Type B pancreatic cell (in vitro differentiated cells): Measurements from ENCODE around the gene TMEM120B. TPM values are rescaled to one million over a fixed set of nuclear protein-coding genes. Genes with fewer than 3 reads are reported as not detected.
"Not testable (repeated sequence)": the region's sequence is repeated elsewhere in the genome, so short reads cannot be mapped to it uniquely, and the experiment has no call there.

Experiments used
- DNase-seq: peaks from one replicate; pipeline ENCODE4 v3.0.0; 2021; ENCODE audit warnings: mixed read lengths; ENCODE audit not compliant: unreplicated experiment; ENCODE audit errors: extremely low spot score
- H3K27ac Mint-ChIP-seq: 2 replicates; pipeline ENCODE4 v1.8.0; 2021; ENCODE audit warnings: mild to moderate bottlenecking, mixed read lengths
- H3K27me3 Mint-ChIP-seq: 2 replicates; pipeline ENCODE4 v1.8.0; 2021; ENCODE audit warnings: mixed read lengths
- H3K36me3 Mint-ChIP-seq: 2 replicates; pipeline ENCODE4 v1.8.0; 2021; ENCODE audit warnings: mixed read lengths
- H3K4me1 Mint-ChIP-seq: one replicate; pipeline ENCODE4 v1.8.0; 2021; ENCODE audit warnings: mixed read lengths; ENCODE audit not compliant: unreplicated experiment
- H3K4me3 Mint-ChIP-seq: 2 replicates; pipeline ENCODE4 v1.8.0; 2021; ENCODE audit warnings: mild to moderate bottlenecking, mixed read lengths
- H3K9me3 Mint-ChIP-seq: 2 replicates; pipeline ENCODE4 v1.8.0; 2021; ENCODE audit warnings: mixed read lengths
- total RNA-seq: library from RNA; stranded (reverse); gene quantifications from 2 replicates; pipeline ENCODE4 v1.2.1, GENCODE V29; 2021; ENCODE audit warnings: low replicate concordance
- TF ChIP-seq, protein P1 (sequence below): fragments of 200-600 bp; sonication (generic); conservative IDR thresholded peaks from 2 replicates; pipeline ENCODE4 v1.5.0; 2021; ENCODE audit warnings: antibody characterized with exemption, mild to moderate bottlenecking

Gene TMEM120B
- total RNA-seq, 1 donor from 2014 or later: 14.0 TPM

DNA sequence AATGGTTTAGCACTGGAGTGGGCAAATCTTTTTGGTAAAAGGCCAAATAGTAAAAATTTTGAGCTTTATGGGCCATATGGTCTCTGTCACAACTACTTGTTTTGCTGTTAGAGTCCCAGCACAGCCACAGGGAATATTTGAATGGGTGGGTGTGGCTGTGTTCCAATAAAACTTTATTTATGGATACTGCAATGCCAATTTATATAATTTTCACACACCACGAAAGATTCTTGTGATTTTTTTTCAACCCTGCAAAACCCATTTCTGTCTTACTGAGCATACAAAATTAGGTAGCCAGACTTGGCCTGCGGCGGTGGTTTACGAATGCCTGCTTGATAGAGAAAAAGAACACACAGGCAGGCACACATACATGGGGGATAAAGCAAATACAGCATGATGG is 28.3 kb downstream of the TMEM120B start:
- no peaks in the 10 kb centered on the region for H3K27me3 Mint-ChIP-seq
- H3K4me3 Mint-ChIP-seq: no peak overlapping the region
- no peak overlapping the region for H3K27ac Mint-ChIP-seq
- H3K36me3 Mint-ChIP-seq: peaks cover 5% of the 10 kb centered on the region
- peaks cover 6% of the 10 kb centered on the region for H3K4me1 Mint-ChIP-seq
- H3K9me3 Mint-ChIP-seq: no peaks in the 10 kb centered on the region
- TF ChIP-seq, protein P1, sequence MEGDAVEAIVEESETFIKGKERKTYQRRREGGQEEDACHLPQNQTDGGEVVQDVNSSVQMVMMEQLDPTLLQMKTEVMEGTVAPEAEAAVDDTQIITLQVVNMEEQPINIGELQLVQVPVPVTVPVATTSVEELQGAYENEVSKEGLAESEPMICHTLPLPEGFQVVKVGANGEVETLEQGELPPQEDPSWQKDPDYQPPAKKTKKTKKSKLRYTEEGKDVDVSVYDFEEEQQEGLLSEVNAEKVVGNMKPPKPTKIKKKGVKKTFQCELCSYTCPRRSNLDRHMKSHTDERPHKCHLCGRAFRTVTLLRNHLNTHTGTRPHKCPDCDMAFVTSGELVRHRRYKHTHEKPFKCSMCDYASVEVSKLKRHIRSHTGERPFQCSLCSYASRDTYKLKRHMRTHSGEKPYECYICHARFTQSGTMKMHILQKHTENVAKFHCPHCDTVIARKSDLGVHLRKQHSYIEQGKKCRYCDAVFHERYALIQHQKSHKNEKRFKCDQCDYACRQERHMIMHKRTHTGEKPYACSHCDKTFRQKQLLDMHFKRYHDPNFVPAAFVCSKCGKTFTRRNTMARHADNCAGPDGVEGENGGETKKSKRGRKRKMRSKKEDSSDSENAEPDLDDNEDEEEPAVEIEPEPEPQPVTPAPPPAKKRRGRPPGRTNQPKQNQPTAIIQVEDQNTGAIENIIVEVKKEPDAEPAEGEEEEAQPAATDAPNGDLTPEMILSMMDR: no peak
- DNase-seq: no peak

DNA sequence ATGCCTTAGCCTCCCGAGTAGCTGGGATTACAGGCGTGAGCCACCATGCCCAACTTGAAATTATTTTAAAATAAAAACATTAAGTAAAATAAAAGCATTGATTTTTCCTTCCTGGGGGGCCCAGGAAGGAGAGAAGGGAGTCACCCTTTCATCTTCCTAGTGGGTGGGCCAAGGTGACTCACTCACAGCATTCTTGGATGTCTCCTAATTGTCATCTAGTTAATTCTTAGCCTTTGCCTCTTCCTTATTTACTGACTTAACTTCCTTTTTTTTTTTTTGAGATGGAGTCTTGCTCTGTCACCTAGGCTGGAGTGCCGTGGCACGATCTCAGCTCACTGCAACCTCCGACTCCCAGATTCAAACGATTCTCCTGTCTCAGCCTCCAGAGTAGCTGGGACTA is 29.2 kb downstream of the TMEM120B start:
- H3K9me3 Mint-ChIP-seq: no peaks in the 10 kb centered on the region
- peaks cover 6% of the 10 kb centered on the region for H3K4me1 Mint-ChIP-seq
- no peak overlapping the region for H3K27ac Mint-ChIP-seq
- H3K36me3 Mint-ChIP-seq: peaks cover 5% of the 10 kb centered on the region
- H3K27me3 Mint-ChIP-seq: no peaks in the 10 kb centered on the region
- DNase-seq: no peak
- no peak overlapping the region for H3K4me3 Mint-ChIP-seq
- TF ChIP-seq, protein P1: no peak

DNA sequence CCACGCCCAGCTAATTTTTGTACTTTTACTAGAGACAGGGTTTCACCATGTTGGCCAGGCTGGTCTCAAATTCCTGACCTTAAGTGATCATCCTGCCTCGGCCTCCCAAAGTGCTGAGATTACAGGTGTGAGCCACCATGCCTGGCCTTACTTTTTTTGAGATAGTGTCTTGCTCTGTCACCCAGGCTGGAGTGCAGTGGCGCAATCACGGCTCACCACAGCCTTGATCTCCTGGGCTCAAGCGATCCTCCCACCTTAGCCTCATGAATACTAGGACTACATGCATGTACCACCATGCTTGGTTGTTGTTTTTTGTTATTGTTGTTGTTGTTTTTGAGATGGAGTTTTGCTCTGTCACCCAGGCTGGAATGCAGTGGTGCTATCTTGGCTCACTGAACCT is 33.0 kb downstream of the TMEM120B start:
- DNase-seq, H3K4me3 Mint-ChIP-seq, H3K36me3 Mint-ChIP-seq, H3K9me3 Mint-ChIP-seq, H3K27ac Mint-ChIP-seq, H3K27me3 Mint-ChIP-seq: not testable (repeated sequence)
- peaks cover 17% of the 10 kb centered on the region for H3K4me1 Mint-ChIP-seq

DNA sequence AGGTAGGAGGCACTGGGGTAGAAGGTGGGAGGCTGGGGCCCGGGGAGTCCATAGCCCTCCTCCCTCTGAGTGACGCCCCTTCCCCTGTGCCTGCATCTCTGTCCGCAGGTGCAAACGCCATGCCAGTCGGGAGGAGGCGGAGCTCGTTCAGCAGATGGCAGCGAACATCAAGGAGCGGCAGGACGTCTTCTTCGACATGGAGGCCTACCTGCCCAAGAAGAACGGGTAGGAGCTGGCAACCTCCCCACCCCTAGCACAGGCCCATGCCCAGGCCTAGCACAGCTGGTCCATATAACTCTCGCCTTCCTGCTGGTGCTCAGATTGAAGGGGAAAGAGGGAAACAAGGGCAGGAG is 35.6 kb downstream of the TMEM120B start:
- DNase-seq: no peak
- Mint-ChIP-seq H3K4me1 (peaks cover 11% of the 10 kb centered on the region), H3K27me3 (no peaks in the 10 kb centered on the region), H3K4me3 (no peak overlapping the region), H3K9me3 (no peaks in the 10 kb centered on the region), H3K36me3 (no peaks in the 10 kb centered on the region), H3K27ac (peak overlapping the region; percentile 92)
- TF ChIP-seq, protein P1: no peak

DNA sequence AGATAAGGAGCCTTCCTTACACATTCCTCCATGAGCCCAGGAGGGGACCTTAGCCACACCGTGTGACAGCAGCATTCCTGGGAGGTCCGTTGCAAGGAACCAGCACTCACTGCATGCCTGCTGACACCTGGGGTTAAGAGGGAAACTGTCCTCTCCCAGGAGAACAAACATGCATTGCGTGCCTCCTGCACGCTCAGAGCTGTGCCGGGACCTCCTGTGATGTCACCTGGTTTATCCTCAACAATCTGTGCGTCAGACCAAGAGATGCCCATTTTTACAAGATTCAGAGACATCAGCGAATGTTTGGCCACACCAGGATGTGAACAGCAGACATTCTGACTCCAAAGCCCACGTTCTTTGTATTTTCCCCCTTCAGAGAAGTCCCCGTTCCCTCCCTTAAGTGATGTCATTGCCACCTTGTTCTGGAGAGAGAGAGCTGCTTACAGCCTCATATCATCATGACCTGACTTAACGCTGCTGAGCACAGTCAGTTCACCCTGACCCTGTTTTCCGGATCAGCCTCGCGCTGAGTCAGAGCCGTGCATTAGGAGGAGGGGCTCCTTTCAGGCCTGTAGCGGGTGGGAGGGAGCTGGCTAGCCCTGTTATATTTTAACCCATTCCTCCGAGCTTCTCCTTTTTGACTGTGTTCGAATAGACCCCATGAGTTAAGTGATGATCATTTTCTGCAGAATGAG is 36.2 kb downstream of the TMEM120B start:
- TF ChIP-seq, protein P1: no peak
- H3K27ac Mint-ChIP-seq: peak overlapping the region; percentile 92
- H3K9me3 Mint-ChIP-seq: no peaks in the 10 kb centered on the region
- DNase-seq: no peak
- H3K4me3 Mint-ChIP-seq: peak overlapping the region; percentile 33
- no peaks in the 10 kb centered on the region for H3K27me3 Mint-ChIP-seq
- H3K36me3 Mint-ChIP-seq: no peaks in the 10 kb centered on the region
- peaks cover 11% of the 10 kb centered on the region for H3K4me1 Mint-ChIP-seq

DNA sequence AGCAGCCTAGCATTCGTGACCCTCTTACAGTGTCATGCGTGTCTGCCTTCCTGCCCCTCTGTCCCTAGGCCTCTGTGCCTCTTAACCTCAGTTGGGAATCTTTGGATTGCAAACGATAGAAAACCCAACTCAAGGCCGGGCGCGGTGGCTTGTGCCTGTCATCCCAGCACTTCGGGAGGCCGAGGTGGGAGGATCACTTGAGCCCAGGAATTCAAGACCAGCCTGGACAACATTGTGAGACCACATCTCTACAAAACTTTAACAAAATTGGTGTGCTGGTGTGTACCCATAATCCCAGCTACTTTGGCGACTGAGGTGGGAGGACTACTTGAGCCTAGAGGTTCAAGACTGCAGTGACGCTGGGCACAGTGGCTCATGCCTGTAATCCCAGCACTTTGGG is 36.7 kb downstream of the TMEM120B start:
- no peak overlapping the region for H3K4me3 Mint-ChIP-seq
- no peaks in the 10 kb centered on the region for H3K27me3 Mint-ChIP-seq
- peak overlapping the region; percentile 92 for H3K27ac Mint-ChIP-seq
- no peak for DNase-seq
- peaks cover 11% of the 10 kb centered on the region for H3K4me1 Mint-ChIP-seq
- no peaks in the 10 kb centered on the region for H3K9me3 Mint-ChIP-seq
- TF ChIP-seq, protein P1: no peak
- H3K36me3 Mint-ChIP-seq: no peaks in the 10 kb centered on the region
